Mucosa of rectum (tissue), 2 donors: ENCODE results near the gene HLA-A.
"Not testable (repeated sequence)": the region's sequence is repeated elsewhere in the genome, so short reads cannot be mapped to it uniquely, and the experiment has no call there.

Experiments
- H3K27ac ChIP-seq, 2 donors: one replicate each; pipeline ENCODE4 v1.7.0; 2013; ENCODE audit warnings: inconsistent platforms in 2 of 2, low read depth in 2 of 2, low read length in 2 of 2
- H3K27me3 ChIP-seq, 2 donors: one replicate each; pipeline ENCODE4 v1.7.0; 2013; ENCODE audit warnings: low read length in 2 of 2; ENCODE audit not compliant: control insufficient read depth in 2 of 2, insufficient read depth in 2 of 2
- H3K36me3 ChIP-seq, 2 donors: one replicate each; pipeline ENCODE4 v1.7.0; 2013; ENCODE audit warnings: low read length in 2 of 2; ENCODE audit not compliant: control insufficient read depth in 2 of 2, insufficient read depth in 2 of 2
- H3K4me1 ChIP-seq, 2 donors: one replicate each; pipeline ENCODE4 v1.7.0; 2013; ENCODE audit warnings: low read length in 2 of 2, mild to moderate bottlenecking in 1 of 2; ENCODE audit not compliant: control insufficient read depth in 2 of 2, insufficient read depth in 2 of 2
- H3K4me3 ChIP-seq, 2 donors: one replicate each; pipeline ENCODE4 v1.7.0; 2013; ENCODE audit warnings: low read length in 2 of 2
- H3K9ac ChIP-seq, 2 donors: one replicate each; pipeline ENCODE4 v1.7.0; 2013; ENCODE audit warnings: low read length in 2 of 2, low read depth in 1 of 2, mild to moderate bottlenecking in 1 of 2
- H3K9me3 ChIP-seq, 2 donors: one replicate each; pipeline ENCODE4 v1.7.0; 2013; ENCODE audit warnings: low read length in 2 of 2; ENCODE audit not compliant: control insufficient read depth in 2 of 2
- donor health status: healthy.
- donor health status: Normal muscosa, but diverticular disease.

HLA-A gene

DNA sequence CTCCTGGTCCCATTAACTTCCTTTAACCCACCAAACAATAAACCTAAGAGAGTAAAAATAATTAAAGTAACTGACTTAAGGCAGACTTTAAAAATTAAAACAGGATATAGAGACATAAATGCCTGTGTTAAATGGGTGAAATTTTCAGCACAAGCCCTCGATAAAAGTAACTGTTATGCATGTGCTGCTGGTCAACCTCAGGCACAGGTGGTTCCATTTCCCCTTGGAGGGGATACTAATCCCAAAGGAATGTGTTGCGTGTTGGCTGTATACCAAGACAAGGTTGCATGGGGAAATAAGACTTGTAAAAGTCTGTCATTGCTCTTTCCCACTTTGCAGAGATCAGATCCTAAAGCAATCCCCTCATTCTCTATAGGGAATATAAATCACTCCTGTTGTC, 25.8 kb downstream of the HLA-A start:
- Histone ChIP-seq H3K9ac (no peak overlapping the region), H3K4me1 (peaks cover 32 to 35% of the 10 kb centered on the region in 2 donors), H3K9me3 (no peaks in the 10 kb centered on the region), H3K36me3 (no peaks in the 10 kb centered on the region), H3K4me3 (peak overlapping the region in 1 of 2 donors; percentile 37), H3K27ac (peak overlapping the region; percentile 11 to 70), H3K27me3 (no peaks in the 10 kb centered on the region)

DNA sequence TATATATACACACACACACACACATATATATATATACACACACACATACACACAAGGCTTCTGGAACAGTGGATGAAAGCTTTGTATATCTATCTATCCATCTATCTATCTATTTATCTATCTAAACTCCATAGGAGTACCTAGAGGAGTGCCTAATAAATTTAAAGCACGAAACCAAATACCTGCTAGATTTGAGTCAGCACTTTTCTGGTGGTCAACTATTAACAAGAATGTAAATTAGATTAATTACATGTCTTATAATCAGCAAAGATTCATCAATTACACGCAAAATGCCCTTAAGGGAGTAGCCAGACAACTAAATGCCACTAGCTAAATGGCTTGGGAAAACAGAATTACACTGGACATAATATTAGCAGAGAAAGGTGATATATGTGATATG, 26.6 kb downstream of the HLA-A start:
- no peak overlapping the region for H3K9ac ChIP-seq
- H3K27ac ChIP-seq: no peak overlapping the region
- H3K36me3 ChIP-seq: no peaks in the 10 kb centered on the region
- H3K4me1 ChIP-seq: peaks cover 32 to 35% of the 10 kb centered on the region in 2 donors
- no peaks in the 10 kb centered on the region for H3K27me3 ChIP-seq
- H3K4me3 ChIP-seq: no peak overlapping the region
- no peaks in the 10 kb centered on the region for H3K9me3 ChIP-seq

DNA sequence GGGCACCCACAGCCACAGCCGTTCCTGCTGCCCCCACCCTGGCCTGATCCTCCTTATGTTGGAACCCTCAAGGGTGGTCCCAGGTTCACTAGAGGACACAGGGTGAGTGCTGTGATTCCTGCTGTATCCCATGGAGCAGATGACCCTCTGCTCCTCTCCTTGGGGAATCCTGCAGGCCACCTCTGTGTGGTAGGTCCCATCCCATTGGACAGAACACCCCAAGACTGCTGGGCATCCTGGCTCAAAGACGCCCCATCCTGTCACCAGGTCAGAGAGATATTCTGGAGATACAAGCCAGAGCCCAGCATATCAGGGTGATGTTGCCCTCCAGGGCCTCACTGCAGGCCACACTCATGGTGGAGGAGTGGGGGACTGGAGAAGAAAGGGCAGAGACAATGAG, 28.4 kb downstream of the HLA-A start:
- H3K9me3 ChIP-seq: no peaks in the 10 kb centered on the region
- no peak overlapping the region for H3K27ac ChIP-seq
- H3K4me1 ChIP-seq: peaks cover 23 to 26% of the 10 kb centered on the region in 2 donors
- H3K9ac ChIP-seq: no peak overlapping the region
- H3K27me3 ChIP-seq: peaks cover 0 to 2% of the 10 kb centered on the region in 2 donors
- no peak overlapping the region for H3K4me3 ChIP-seq
- no peaks in the 10 kb centered on the region for H3K36me3 ChIP-seq

DNA sequence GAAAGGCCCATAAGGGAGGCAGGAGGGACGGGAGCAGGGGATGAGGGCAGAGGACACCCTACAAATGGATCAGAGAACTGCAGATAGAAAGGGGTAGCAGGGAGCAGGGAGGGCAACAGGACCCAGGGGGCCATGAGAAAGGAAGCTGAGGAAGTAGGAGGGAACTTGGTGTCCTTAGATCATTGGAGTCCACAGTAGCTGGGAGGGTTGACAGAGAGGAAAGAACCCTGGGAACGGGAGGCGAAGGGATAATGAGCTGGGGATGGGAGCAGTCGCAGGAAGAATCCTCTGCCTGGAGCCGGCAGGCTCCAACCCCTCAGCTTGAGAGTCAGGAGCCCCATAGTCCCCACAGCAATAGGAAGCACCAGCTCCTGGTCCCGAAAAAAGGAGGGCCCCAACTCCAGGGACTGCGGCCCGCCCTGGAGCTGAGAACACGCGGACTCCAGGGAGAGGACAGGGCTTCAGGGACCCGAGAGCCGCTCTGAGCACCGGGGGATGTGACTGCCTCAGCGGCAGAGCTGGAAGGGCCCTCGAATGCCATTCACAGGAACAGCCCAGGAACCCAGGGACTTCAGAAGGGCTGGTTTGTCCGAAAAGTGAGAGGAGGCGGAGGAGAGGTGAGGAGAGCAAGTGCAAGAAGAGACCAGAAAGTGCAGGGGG, 32.7 kb downstream of the HLA-A start:
- peak overlapping the region; percentile 17 to 77 for H3K4me3 ChIP-seq
- H3K27ac ChIP-seq: no peak overlapping the region
- H3K9me3 ChIP-seq: no peaks in the 10 kb centered on the region
- no peaks in the 10 kb centered on the region for H3K36me3 ChIP-seq
- H3K27me3 ChIP-seq: peaks cover 0 to 2% of the 10 kb centered on the region in 2 donors
- peaks cover 13 to 17% of the 10 kb centered on the region in 2 donors for H3K4me1 ChIP-seq
- H3K9ac ChIP-seq: peak overlapping the region in 1 of 2 donors; percentile 24

DNA sequence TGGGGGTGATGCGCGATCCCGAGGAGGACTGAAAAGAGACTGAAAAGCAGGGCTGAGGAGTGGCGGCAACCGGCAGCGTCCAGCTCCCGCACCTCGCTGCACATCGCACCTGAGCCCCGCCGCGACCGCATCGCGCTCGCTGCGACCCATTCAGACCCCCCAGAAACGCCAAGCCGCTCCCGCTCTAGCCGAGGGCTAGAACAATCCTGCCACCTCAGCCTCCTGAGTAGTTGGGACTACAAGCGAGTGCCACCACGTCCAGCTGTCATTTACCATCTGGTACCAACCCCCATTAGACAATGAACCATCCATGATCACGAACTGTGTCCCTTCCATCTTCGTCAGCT, 33.2 kb downstream of the HLA-A start:
- Histone ChIP-seq H3K27ac (no peak overlapping the region), H3K9me3 (no peaks in the 10 kb centered on the region), H3K9ac (peak overlapping the region in 1 of 2 donors; percentile 24), H3K36me3 (no peaks in the 10 kb centered on the region), H3K27me3 (peaks cover 0 to 2% of the 10 kb centered on the region in 2 donors), H3K4me1 (peaks cover 13 to 18% of the 10 kb centered on the region in 2 donors), H3K4me3 (peak overlapping the region; percentile 71 to 77)

DNA sequence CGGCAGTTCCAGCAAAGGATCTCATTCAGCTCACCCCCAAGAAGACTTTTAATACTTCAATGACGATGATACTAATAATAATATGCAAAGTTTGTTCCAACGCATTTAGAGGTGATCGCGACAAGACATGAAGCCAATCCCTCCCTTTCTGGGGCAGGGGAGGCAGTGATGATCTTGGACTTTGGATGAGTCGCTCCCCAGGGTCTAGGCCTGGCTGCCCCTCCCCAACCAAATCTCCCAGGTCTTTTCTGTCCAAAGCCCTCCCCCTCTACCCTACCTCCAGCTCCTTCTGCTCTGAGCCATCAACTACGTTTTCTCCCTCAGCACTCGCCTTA, 33.9 kb downstream of the HLA-A start:
- Histone ChIP-seq H3K4me3 (peak overlapping the region; percentile 71 to 77), H3K27ac (peak overlapping the region; percentile 88 to 94), H3K9me3 (no peaks in the 10 kb centered on the region), H3K9ac (peak overlapping the region; percentile 85 to 90), H3K27me3 (peaks cover 0 to 2% of the 10 kb centered on the region in 2 donors), H3K4me1 (peaks cover 16 to 25% of the 10 kb centered on the region in 2 donors), H3K36me3 (no peaks in the 10 kb centered on the region)

DNA sequence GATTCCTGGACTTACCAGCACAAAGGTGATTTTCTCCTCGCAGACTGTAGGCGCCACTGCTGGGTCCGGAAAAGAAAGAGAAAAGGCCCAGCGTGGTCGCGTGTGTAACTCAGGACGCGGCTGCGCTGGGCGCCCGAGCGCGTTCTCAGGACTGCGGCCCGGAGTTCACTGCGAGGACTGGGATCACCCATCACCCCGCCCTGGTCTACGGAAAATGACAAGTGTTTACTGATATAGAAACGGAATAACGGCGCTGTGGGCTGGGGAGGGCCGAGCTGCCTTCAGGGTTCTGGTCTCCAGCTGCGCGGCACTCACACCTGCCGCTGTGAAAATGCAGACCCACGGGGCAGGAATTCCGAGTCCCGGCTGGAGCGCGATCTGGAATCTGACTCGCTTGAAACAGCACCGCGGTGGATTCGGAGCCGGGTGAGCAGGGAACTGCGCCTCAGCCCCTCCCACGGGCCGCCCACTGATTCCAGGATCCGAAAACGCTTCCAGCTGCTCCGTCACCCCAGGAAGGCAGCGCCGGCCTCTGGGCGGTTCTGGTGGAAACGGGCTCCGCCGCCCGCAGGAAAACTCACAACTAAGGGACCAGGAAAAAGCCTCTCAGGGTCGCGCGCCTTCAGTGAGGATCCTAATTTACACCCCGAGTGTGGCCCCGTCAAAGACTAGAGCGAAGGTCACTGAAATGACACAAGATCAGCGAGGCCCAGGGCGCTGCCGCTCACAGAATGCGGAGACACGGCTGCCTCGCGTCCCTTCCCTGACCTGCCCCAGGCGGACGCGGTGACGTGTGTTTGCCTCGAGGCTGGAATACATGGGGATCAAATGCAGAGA, 34.5 kb downstream of the HLA-A start:
- Histone ChIP-seq H3K27me3 (peaks cover 0 to 2% of the 10 kb centered on the region in 2 donors), H3K9ac (peak overlapping the region; percentile 85 to 90), H3K9me3 (no peaks in the 10 kb centered on the region), H3K4me3 (peak overlapping the region; percentile 71 to 77), H3K36me3 (no peaks in the 10 kb centered on the region), H3K4me1 (peaks cover 16 to 30% of the 10 kb centered on the region in 2 donors), H3K27ac (peak overlapping the region; percentile 88 to 94)

DNA sequence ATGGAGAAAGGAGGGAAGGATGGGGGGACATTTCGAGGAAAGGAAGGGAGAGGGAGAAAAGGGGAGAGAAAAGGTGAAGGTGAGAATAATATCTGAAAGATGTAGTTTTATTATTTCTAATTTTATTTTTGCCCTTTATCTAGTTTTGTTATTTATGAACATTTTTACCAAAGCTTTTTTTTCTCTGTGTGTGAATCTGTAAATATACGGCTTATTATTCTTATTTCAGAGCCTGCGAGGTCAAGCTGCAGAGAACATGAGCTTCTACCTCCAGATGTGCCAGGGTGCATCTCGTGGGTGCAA, 35.0 kb downstream of the HLA-A start:
- H3K9ac ChIP-seq: peak overlapping the region; percentile 85 to 90
- H3K4me1 ChIP-seq: peaks cover 16 to 33% of the 10 kb centered on the region in 2 donors
- no peaks in the 10 kb centered on the region for H3K36me3 ChIP-seq
- peak overlapping the region; percentile 88 to 94 for H3K27ac ChIP-seq
- peaks cover 0 to 2% of the 10 kb centered on the region in 2 donors for H3K27me3 ChIP-seq
- peak overlapping the region; percentile 71 to 77 for H3K4me3 ChIP-seq
- H3K9me3 ChIP-seq: no peaks in the 10 kb centered on the region

DNA sequence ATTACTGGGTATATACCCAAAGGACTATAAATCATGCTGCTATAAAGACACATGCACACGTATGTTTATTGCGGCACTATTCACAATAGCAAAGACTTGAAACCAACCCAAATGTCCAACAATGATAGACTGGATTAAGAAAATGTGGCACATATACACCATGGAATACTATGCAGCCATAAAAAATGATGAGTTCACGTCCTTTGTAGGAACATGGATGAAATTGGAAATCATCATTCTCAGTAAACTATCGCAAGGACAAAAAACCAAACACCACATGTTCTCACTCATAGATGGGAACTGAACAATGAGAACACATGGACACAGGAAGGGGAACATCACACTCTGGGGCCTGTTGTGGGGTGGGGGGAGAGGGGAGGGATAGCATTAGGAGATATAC, 37.7 kb downstream of the HLA-A start:
- not testable (repeated sequence) for H3K27me3 ChIP-seq, H3K27ac ChIP-seq, H3K4me3 ChIP-seq, H3K9me3 ChIP-seq, H3K9ac ChIP-seq, H3K36me3 ChIP-seq
- peaks cover 14 to 33% of the 10 kb centered on the region in 2 donors for H3K4me1 ChIP-seq

DNA sequence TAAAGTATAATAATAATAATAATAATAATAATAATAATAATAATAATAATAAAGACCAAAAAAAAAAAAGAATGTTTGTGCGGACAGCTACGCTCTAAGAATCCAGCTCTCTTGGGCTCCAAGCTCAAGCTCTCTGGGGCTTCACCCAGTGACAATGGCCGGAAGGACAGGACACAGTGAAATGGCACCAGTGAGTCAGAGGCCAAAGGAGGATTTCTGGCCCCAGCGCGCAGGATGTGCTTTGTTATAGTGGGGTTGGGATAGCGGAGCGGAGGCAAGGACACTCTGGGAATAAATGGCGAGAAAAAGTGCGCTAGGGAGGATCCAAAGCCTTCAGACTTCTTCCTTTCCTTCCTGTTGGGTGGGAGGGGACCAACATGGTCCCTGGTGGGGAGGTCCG, 38.2 kb downstream of the HLA-A start:
- no peaks in the 10 kb centered on the region for H3K36me3 ChIP-seq
- H3K9me3 ChIP-seq: no peaks in the 10 kb centered on the region
- H3K4me1 ChIP-seq: peaks cover 11 to 29% of the 10 kb centered on the region in 2 donors
- H3K27ac ChIP-seq: no peak overlapping the region
- H3K27me3 ChIP-seq: no peaks in the 10 kb centered on the region
- no peak overlapping the region for H3K9ac ChIP-seq
- H3K4me3 ChIP-seq: no peak overlapping the region
